Panc1 (cell line): Measurements from ENCODE around the gene CCDC80.

ENCODE experiments used
- POLR2AphosphoS5 ChIP-seq: IDR thresholded peaks from 2 replicates; pipeline ENCODE4 v1.6.1; 2012; ENCODE audit warnings: mild to moderate bottlenecking, low read depth, low read length, moderate library complexity
- SIN3A ChIP-seq: IDR thresholded peaks from 2 replicates; pipeline ENCODE4 v1.6.1; 2012; ENCODE audit warnings: low read depth, mild to moderate bottlenecking, low read length, moderate library complexity, borderline replicate concordance; ENCODE audit not compliant: insufficient read depth
- TCF7L2 ChIP-seq: IDR thresholded peaks from 2 replicates; pipeline ENCODE4 v1.6.1; 2011; ENCODE audit warnings: mild to moderate bottlenecking, low read depth, low read length, inconsistent platforms
- TF ChIP-seq, protein P1 (sequence below), 2 experiments: IDR thresholded peaks; 2 replicates each; pipeline ENCODE4 v1.6.1; 2011 to 2012; ENCODE audit warnings: low read depth in 2 of 2, control low read depth in 1 of 2, low read length in 1 of 2, mild to moderate bottlenecking in 1 of 2, moderate library complexity in 1 of 2; ENCODE audit not compliant: insufficient read depth in 1 of 2
- TF ChIP-seq, protein P2 (sequence below): fragments of 450-650 bp; IDR thresholded peaks from 2 replicates; pipeline ENCODE4 v1.5.1; 2017; ENCODE audit warnings: mild to moderate bottlenecking

DNA sequence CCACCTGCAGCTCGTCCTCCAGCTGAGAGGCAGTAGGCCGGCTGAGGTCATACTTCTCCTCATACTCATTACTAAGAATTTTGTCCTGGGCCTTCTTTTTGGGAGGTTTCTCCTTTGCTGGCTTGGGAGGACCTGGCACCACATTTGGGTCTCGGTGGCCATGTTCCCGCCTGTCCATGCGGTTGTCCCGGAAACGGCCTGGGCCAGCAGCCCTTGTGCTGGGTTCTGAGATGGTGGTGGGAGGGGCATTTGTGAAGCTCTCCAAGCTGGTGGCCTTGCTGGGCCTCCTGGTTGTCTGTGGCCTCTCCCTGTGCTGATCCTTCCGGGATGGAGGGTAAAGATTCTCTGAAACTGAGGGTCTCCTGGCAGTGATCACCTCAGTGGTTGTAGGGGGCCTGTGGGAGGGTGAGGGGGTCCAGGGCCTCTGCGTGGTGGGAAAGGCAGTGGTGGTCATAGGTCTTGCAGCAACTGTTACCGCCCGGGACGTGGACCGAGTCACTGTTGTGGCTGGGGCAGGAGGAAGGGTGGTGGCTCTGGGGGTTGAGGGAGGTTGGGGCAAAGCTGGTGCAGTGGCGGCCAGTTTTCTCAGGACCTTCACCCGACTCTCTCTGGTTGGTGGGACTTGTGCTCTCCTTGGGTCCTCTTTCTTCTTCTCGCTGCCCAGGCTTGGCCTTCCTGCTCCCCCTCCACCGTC, 2.5 kb downstream of the CCDC80 start:
- TF ChIP-seq, protein P1, sequence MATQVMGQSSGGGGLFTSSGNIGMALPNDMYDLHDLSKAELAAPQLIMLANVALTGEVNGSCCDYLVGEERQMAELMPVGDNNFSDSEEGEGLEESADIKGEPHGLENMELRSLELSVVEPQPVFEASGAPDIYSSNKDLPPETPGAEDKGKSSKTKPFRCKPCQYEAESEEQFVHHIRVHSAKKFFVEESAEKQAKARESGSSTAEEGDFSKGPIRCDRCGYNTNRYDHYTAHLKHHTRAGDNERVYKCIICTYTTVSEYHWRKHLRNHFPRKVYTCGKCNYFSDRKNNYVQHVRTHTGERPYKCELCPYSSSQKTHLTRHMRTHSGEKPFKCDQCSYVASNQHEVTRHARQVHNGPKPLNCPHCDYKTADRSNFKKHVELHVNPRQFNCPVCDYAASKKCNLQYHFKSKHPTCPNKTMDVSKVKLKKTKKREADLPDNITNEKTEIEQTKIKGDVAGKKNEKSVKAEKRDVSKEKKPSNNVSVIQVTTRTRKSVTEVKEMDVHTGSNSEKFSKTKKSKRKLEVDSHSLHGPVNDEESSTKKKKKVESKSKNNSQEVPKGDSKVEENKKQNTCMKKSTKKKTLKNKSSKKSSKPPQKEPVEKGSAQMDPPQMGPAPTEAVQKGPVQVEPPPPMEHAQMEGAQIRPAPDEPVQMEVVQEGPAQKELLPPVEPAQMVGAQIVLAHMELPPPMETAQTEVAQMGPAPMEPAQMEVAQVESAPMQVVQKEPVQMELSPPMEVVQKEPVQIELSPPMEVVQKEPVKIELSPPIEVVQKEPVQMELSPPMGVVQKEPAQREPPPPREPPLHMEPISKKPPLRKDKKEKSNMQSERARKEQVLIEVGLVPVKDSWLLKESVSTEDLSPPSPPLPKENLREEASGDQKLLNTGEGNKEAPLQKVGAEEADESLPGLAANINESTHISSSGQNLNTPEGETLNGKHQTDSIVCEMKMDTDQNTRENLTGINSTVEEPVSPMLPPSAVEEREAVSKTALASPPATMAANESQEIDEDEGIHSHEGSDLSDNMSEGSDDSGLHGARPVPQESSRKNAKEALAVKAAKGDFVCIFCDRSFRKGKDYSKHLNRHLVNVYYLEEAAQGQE (IDR thresholded peaks at IDR 0.05; ENCODE audit: insufficient read depth in 1 of 2, low read depth in 2 of 2, low read length in 1 of 2) = no peak
- TF ChIP-seq, protein P2, sequence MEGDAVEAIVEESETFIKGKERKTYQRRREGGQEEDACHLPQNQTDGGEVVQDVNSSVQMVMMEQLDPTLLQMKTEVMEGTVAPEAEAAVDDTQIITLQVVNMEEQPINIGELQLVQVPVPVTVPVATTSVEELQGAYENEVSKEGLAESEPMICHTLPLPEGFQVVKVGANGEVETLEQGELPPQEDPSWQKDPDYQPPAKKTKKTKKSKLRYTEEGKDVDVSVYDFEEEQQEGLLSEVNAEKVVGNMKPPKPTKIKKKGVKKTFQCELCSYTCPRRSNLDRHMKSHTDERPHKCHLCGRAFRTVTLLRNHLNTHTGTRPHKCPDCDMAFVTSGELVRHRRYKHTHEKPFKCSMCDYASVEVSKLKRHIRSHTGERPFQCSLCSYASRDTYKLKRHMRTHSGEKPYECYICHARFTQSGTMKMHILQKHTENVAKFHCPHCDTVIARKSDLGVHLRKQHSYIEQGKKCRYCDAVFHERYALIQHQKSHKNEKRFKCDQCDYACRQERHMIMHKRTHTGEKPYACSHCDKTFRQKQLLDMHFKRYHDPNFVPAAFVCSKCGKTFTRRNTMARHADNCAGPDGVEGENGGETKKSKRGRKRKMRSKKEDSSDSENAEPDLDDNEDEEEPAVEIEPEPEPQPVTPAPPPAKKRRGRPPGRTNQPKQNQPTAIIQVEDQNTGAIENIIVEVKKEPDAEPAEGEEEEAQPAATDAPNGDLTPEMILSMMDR = no peak
- TF ChIP-seq SIN3A = no peak
- TF ChIP-seq POLR2AphosphoS5 = no peak
- no peak for TF ChIP-seq TCF7L2
